GM21619 (cell line): Measurements from ENCODE around the gene MTA2.
"Not testable (repeated sequence)": the region's sequence is repeated elsewhere in the genome, so short reads cannot be mapped to it uniquely, and the experiment has no call there.

Experiments used
- ATAC-seq: cut with Tn5 transposase; IDR thresholded peaks from one replicate; pipeline ENCODE4 v1.9.1; 2021; ENCODE audit not compliant: unreplicated experiment

Gene MTA2

GRCh38 chr11:62601372-62602140 lies at the start of gene MTA2:
MTA2 (minus strand) TSS chr11:62601865; CDS start chr11:62601450, 415 bp downstream.
- ATAC-seq: peak; percentile 72

DNA sequence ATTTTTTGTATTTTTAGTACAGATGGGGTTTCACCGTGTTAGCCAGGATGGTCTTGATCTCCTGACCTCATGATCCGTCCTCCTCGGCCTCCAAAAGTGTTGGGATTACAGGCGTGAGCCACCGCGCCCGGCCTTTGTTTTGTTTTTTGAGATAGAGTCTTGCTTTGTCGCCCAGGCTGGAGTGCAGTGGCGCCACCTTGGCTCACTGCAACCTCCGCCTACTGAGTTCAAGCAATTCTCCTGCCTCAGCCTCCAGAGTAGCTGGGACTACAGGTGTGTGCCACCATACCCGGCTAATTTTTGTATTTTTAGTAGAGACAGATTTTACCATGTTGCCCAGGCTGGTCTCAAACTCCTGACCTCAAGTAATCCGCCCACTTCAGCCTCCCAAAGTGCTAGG lies 48.6 kb upstream of the MTA2 start:
- not testable (repeated sequence) for ATAC-seq

GRCh38 chr11:62649486-62649885 lies 47.8 kb upstream of the MTA2 start:
- no peak for ATAC-seq

DNA sequence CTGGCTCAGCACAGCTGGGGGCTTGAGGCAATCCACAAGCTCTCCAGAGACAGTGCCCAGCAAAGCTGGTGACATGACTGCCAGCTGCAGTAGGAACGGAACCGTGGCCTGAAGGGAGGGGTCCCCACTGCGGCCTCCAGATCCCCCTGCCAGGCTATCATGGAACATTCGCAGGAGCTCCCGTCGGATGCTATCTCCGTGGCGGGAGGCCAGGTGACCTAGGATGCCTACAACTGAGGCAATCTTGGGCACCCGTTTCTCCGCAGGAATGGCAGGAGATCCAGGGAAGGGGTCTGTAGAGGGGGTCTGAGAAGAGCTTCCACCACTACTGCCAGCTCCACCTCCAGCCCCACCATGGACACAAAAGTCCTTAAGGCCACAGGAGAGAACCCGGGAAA lies 47.3 kb upstream of the MTA2 start:
- ATAC-seq: no peak

GRCh38 chr11:62648185-62648966 lies 46.7 kb upstream of the MTA2 start:
- ATAC-seq: no peak

GRCh38 chr11:62647609-62648005 lies 45.9 kb upstream of the MTA2 start:
- ATAC-seq: no peak

GRCh38 chr11:62646825-62647608 lies 45.4 kb upstream of the MTA2 start:
- ATAC-seq: no peak

DNA sequence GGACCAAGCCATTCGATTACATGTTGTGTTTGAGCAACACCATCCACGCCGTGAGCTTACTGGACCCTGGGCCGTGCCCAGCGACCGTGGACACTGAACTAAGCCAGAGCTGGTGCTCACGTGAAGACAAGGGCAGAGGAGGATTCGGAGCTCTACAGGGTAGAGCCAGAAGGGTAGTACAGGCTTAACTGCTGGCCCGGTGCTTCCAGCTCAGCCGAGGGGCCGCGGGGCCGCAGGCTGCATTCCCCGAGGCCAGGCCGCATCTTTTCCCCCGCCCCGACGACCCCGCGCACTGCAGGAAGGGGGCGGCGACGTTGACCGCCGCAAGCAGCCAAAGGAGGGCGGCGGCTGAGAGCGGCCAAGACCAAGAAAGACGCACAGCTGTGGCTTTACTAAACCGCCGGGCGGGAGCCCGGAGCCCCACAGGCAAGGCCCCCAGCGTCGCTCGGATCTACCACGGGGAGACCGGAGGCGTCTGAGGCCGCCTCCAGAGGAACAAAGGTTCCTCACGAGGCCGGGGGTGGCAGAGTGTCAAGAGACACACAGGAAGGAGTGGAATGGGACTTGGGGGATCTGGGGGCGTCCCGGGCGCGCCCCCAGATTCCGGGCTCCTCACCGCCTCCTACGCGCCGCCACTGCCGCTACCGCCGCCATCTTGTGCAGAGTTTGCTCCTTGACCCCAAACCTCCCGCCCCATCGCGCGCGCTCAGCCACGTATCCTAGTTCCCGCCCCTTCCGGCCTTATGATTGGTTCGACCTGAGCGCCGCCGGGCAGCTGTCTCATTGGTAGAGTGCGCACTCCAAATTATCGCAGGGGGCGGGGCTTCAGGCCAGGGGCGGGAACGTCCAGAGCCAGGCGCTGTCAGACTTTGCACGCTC lies 44.5 kb upstream of the MTA2 start, which contains the start of gene GANAB:
GANAB (minus strand) TSS at position 668 of the 879 bp plus-strand sequence; CDS start at position 654, 14 bp downstream.
- peak; percentile 93 for ATAC-seq

DNA sequence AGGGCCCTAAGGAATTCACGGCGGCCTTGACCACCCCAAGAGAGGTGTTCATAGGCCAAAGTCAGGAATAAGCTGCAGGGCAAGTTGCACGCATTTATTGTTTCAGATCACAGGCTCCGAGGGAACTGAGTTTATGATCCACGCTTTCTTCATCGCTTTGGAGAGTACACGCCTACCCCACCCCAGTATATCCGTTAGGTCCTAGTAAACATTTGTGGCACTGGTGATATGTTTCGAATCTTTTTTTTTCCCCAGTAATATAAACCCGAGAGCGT lies 43.9 kb upstream of the MTA2 start:
- ATAC-seq: no peak

DNA sequence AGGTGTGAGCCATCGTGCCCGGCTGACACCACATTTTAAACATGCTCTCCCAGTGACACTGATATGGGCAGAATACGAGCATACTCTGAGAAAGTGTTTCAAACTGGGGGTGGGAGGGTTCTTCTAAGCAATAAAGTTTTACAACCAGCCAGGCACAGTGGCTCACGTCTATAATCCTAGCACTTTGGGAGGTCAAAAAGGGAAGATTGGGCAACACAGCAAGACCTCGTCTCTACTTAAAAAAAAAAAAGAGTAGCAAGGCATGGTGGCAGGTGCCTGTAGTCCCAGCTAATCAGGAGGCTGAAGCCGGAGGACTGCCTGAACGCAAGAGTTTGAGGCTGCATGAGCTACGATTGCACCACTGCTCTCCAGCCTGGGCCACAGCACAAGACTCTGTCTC lies 42.6 kb upstream of the MTA2 start:
- ATAC-seq: no peak

DNA sequence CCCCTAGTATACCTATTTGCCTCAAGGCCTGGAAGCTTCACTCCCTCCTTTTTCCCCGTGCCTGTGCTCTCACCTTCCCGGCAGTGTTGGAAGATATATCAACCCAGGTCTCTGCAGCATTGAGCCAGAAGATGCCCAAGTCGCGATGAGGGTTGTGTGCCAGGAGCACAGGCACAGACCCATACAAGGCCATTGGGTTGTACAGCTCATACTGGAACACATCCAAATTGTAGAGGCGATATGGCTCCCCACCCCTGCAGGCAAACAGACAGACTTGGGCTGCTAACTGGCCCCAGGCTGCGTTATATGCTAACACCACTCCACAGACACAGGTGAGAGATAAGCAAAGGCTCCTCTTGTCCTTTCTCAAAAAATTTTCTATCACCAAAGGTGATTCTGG lies 30.8 kb upstream of the MTA2 start:
- no peak for ATAC-seq

DNA sequence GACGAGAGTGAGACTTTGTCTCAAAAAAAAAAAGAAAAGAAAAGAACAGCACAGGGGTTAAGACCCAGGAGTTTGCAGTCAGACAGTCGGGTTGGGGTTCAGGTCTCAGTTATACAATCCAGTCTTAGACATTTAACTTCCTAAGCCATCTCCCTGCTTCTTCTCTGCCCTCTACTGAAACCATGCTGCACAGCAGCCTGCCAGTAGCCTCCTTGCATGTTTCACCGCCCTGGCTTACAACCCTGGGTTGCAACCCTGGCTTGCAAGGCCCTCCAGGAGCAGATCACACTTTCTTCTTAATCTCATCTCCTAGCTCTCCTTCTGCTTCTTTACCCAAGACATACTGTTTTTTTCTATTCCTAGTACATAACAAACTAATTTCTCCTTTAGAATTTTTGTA lies 26.0 kb upstream of the MTA2 start:
- no peak for ATAC-seq

GRCh38 chr11:62622476-62623089 lies 20.9 kb upstream of the MTA2 start:
- no peak for ATAC-seq

DNA sequence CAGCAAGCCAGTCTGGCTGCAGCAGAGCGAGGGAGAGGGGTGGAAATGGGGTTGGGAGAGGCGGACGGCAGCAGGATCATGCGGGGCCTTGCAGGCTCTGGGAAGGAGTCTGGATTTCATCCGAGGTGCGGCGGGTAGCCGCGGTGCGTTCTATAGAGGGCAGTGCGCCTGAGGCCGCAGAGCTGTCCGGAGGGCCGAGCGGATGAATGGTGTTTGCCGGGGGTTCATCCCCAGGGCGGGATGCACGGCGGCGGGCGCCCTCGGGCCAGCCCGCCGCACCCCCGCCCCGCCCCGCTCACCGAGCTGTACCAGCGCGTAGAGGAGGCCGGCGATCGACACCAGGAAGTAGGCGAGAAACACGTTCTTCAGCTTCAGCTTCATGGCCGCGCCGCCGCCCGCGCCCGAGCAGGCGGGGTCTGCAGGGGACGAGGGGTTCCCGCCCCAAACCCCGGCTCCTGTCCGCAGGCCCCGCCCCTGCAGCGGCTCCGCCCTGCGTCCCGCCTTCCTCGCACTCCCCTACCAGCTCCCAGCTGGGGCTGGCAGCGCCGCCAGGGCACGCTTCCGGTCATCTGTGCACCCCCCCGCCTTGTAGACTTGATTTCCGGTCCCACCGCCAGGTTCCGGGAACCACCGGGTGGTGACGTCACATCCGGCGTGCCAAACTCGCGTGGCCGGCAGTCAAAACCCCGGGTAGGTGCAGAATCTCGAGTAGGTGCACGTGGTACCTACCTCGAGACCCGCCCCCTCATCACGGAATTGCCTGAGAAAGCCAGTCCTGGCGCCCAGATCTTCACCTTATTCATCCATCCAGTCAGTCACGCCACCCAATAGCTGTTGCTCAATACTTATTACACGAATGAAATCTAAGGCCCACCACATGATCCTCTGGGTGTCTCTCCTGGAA lies 20.2 kb upstream of the MTA2 start, which contains the start of gene B3GAT3:
B3GAT3 (minus strand) TSS at position 420 of the 904 bp plus-strand sequence; CDS start at position 381, 39 bp downstream.
- ATAC-seq: peak; percentile 94

DNA sequence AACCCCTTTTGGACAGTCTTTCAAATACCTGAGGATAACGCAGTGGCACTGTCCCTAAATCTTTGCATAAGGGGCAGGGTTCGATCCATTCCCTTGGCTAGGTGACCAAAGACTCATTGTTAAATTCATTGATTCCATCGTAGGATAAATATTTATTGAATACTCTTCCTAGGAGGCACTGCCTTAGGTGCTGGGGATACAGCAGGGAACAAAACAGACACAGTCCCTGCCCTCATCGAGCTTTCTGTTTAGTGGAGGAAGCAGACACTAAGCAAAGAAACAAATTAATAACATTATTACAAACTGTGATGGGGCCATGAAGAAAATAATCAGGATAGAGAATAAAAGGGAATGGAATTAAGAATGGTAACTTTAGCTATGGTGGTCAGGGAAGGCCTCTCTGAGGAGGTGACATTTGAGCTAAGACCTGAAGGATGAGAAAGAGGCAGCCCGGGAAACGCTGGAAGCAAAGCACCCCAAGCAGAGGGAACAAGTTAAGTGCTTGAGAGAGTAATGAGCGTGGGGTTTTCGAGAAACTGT lies 19.4 kb upstream of the MTA2 start:
- ATAC-seq: no peak

GRCh38 chr11:62616957-62617356 lies 15.3 kb upstream of the MTA2 start:
- ATAC-seq: not testable (repeated sequence)

DNA sequence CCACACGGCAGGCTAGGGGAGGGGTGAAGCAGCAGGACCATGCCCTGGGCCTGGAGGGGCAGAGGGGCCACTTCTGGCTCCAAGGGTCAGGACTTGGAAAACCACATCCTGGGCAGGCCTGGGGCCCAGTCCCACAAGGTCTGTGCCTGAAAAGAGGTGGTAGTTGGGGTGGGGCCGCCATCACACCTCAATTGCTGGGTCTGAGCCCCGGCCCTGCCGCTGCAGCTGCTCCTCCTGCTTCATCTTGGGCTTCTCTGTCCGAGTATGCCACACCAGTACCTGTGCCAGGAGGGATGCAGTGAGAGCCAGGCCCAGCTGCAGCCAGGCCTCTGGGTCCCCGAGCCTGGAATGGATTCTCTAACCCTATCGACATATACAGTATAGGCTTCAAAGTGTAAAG lies 13.9 kb upstream of the MTA2 start:
- no peak for ATAC-seq

GRCh38 chr11:62614275-62614674 lies 12.6 kb upstream of the MTA2 start:
- no peak for ATAC-seq

GRCh38 chr11:62613291-62613778 lies 11.7 kb upstream of the MTA2 start:
- ATAC-seq: no peak
